Stimulated activated CD4-positive, alpha-beta T cell treated with anti-CD3 and anti-CD28 coated beads, Interleukin-12 subunit alpha, Interleukin-12 subunit beta, amount 100 ng/mL, for 4 hours (primary cell): ENCODE data around the gene RBM38.

Source experiments
- DNase-seq: peaks from one replicate; pipeline ENCODE4 v3.0.0-alpha.2; 2020

The RBM38 gene

DNA sequence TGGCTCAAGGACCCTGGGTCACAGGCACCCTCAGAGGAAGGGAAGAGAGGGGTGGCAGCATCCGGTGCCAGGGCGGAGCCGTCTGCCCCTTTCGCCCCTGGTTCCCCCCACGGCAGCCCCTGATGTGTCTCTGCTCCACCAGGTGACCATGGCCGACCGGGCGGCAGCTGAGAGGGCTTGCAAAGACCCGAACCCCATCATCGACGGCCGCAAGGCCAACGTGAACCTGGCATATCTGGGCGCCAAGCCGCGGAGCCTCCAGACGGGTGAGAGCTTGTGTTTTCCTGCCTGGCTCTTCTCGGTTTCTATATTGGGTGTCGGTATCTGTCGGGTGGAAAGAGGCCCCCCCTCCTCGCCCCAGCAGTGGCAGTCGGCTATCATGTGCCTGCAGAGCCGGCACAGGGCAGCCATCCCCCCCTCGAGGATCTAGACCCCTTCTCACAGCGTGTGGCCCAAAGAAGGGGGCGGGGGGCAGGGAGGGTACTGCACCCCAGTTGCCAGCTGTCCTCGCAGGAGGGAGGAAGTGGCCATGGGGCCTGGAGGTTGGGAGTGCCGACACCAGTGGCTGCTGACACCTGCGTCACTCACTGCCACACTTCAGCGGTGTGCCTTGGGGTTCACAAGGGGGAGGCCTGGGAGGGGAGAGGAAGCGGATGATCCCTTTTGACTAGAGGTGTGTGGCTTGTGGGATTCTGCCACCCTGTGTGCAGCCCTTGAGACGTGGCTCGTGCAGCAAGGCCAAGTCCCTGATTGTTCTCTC, 1.5 kb downstream of the RBM38 start:
- DNase-seq: peak; percentile 54

DNA sequence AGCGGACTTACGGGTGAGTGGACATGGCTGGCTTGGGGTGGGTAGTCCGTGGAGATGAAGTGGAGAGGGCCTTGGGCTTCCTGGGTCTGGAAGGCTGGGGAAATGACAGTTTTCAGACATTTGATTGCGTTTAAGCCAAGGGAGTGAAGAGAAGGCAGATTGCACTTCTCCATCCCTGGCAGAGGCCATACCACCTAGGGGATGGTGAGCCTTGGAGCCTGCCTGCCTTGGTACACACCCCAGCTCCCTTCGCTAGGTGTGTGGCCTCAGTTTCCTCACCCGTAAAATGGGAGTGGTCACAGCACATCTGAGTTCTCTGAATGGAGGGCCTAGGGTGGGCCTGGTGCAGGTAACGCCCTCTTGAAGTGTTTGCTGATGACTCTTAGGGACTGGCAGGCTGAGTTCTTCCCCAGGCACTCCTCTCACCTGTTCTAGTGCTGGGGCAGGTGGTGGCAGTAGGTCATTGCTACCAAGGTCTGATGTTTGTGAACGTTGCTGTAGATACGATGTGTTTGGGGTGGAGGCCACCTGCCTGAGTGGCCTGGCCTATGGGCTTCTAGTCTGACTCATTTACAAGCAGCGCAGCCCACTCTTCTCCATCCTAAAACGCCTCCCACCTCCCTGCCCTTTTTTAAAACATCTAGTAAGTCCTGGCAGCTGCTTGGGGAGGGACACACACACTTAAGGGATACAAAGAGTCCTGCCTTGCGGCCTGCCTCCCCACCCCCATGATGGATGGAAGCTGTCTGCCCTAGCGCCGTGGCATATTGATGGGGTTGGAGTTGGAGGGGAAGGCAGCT, 2.3 kb downstream of the RBM38 start:
- DNase-seq: no peak

DNA sequence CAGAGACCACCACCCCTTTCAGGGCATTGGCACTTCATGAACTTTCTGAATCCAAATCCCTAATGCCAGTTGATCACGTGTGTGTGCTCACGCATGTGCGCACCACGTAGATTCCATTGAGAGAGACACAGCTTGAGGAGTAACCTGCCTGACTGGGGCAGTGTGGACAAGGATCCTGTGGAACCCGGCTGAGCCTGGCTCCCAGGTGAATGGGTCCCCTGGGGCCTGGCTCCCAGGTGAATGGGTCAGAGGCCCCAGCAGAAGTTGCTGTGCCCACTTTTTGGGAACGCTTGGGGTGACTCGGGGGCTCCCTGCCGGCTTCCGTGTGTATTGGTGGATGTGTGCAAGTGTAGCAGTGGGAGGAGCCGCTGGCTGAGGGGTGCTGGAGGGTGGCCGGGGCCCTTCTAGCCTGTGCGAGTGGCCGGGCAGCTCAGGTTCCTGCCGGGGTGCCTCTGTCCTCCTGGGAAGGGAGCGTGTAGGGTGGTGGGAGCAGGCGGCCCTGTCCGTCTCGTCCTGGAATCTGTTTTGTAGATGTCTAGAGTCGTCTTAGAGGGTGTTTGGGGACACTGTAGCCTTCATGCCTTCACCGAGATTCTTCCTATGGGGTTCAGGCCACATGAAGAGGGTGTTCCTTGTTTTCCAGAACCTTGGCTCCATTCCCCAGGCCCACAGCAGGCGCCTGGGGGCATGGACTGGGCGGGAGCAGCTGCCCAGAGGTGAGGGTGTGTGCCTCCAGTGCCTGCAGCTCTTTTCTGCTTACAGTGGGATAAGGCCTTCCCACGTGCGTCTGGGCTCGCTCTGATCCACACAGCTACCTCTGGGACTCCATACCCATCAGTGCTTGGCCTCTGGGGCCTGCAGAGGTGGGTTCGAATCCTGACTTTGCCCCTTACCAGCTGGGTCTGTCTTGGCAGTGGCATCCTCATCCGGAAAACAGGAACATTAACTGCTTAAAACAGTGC, 3.2 kb downstream of the RBM38 start:
- no peak for DNase-seq

DNA sequence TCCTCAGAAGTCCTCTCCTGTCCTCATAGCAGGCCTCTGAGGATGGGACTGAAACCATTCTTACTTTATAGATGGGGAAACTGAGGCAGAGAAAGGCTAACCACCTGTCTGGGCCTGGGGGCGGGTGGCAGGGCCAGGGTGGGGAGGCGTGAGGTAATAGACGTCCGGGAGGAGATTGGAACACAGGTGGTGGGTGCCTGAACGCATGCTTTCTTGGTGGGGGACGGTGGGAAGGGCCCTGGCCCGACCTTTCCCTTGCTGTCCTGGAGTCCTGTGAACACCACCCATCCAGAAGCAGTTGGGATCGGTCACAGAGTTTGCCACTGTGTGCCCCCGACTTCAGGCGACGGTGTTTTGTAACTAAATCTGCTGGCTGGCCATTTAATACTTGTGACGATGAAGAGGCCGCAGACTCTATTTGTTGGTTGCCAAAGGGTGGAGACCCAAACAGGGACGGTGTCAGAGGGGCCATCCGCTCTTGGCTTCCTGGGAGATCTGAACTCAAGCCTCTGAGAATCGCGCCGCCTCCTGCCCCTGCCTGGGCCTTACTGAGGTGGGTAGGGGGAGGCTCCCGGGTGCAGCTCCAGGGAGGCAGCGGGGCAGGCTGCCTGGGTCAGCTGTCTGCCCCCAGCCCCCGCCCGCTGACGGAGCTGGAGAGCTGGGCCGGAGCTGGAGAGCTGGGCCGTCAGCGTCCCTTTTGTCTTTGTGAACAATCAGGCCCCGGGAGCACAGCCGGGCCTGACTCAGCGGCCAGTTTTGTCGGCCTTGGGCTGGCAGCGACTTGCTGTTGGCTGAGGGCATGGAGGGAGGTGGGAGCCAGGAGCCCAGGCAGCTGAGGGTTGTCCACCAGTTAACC, 4.1 kb downstream of the RBM38 start:
- no peak for DNase-seq

DNA sequence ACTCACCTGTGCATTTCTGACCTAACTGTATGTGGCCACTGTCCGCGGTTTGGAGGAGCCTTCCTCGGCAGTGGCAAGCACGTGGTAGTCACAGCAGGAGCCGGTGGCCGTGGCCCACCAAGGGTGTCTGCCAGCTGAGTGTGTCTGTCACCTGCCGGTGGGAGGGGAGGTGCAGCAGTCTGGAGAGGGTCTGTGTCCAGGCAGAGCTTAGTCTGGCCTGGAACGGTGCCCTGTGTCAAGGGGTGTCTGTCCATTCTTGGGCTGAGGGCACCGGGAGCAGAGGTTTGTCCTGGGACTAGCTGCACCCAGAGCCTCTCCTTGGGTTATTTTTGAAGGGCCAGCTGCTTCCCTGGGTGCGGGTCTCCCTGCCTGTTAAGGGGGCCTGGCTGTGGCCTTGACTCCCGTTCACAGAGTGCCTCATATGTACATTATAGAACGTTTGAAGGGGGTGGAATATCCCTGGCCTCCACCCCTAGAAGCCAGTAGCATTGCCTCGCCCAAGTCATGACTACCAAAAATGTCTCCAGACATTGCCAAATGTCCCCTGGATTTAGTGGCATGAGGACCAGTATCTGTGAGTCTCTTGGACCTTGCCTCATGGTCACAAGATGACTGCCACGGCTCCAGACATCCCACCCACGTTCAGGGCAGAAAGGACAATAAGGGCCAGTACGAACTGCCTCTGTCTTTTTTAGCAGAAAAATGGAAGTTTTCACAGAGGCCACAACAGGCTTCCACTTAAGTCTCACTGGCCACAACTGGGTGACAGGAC, 5.2 kb downstream of the RBM38 start:
- no peak for DNase-seq

DNA sequence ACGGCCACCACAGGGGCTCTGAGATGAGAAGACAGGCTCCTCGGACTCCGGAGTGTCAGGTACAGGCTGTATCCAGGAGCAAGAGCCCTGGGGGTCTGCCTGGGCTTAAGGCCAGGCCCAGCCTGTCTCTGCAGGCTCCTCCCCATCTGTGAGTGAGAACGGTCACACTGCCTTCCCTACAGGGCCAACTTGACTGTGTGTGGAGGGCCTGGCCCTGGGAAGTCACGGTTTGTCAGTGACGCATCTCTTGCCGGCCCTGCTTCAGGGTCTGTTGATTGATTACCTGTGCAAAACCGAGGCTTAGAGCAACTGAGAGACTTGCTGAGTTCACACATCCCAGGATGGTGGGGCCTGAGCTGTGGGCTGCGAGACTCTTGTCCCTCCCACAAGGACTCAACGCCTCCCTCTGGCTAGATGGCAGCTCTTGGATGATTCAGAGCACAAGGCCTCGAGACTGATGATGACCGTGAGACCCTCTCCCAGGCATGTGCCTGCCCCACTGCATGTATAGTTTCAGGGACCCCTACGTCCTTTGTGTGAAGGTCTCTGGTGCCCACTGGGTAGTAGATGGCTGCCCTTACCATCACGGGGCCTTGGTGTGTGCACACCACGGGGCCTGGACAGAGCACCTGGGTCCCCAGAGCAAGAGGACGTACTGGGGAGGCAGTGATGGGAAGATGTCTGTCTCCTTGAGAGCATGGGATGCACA, 5.9 kb downstream of the RBM38 start:
- no peak for DNase-seq

DNA sequence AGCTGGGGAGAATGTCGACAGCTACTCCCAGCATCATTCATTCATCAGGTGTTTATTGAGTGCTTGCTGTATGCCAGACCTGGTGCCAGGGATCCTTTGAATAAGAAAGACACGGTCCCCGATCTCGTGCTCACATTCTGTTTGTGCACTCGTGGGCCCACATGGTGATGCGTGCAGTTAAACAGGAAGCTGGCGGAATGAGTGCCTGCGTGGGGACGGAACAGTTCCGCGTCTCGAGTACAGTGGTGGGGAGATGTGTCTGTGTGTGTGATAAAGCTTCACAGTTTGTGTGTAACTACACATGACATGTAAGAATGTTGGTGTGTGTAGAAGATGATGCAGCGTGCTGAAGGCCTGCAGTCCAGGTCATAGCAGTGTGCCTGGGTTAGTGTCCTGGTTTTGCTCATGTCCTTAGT, 6.5 kb downstream of the RBM38 start:
- no peak for DNase-seq

DNA sequence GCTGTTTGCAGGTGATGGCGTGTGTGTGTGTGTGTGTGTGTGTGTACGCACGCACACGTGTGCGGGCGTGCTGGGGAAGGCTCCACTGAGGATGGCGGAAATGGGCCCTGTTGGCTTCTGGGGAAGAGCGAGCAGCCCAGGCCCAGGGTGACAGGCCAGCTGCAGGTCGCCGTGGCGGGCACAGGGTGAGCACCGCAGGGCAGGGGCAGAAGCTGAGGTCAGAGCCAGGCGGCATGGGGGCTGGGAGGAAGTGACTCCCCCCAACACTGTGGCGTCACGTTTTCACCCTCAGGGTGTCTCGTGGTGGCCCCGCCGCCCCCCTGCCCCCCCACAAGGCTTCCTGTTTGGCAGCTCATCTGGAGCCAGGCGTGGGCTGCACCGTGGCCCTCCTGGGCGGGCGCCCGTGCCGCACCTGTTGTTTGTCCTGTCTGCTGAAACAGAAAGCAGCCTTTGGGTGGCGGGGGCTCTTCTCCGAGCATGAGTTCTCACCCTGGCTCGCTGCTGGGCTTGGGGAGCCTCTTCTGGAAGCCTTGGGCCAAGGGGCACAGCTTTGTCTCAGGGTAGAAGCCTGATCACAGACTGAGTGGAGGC, 7.1 kb downstream of the RBM38 start:
- DNase-seq: peak; percentile 75

DNA sequence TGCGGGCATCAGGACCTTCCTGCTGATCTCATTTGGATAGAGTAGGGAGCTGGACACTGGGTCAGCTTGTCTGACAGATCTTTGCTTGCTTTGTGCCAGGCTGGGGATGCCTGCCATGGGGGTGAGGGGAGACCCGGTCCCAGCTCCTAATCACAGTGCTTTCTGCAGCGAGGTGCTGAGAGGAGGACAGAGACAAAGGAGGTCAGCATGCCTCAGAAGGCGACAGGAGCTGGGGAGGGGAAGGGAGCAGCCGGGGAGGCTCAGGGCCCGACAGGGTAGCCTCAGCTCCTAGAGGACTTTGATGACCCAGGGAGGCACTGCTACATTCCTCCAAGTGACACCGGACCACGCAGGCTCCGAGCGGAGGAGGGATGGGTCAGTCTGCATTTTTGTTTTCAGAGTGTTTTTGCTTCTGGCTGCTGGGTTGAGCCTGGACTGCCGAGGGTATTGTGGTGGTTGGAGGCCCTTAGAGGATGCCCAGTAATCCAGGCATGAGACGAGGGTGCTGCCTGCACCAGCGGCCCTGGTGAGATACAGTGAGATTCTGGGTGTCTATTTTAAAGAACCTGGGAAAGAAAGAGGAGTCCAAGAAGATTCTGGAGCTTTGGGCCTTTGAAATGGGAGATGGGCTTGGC, 7.8 kb downstream of the RBM38 start:
- no peak for DNase-seq

DNA sequence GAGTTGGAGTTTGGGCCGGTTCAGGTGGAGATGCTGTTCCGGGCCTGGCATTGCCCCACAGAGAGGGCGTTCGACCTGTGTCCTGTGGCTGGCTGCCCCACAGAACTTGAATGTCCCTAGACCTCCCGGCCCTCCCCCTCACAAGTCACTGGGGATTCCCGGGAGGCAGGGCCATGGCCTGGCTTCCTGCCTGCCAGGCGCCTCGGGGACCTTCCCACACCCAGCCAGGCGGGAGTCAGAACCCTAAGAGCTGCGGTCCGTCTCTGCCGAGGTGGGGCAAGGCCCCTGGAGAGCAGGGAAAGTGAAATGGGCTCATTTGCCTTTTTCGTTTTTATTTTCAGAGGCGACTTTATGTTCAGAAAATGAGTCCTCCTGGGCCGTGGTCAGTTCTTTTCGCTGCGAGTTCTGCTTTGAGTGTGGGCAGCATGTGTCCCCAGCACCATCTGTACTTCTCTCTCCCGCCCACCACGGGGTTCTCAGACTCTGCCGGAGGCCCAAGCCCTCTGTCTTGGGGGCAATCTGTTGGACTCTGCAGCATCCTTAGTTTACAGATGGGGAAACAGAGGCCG, 8.5 kb downstream of the RBM38 start:
- DNase-seq: peak; percentile 38

DNA sequence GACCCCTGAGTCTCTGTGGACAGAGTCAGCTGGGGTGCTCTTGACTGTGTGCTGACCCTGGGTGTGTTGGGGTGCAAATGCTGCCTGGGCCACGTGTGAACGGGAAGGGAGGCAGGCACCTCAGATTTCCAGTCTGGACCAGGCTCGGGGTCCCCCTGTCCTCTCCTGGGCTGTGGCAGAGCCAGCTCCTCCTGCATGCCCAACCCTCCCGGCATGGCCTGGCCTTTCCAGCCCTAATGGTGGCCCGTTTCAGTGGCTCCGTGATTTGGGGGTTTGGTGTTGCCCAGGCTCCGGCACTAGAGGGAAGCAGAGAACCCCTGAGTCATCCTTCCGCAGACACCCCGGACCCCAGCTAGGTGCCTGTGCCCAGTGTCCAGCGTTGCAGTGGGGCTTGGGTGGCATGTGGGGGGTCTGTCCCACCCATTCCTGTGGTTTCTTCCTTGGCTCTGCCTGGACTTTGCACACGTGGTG, 9.1 kb downstream of the RBM38 start:
- DNase-seq: no peak

DNA sequence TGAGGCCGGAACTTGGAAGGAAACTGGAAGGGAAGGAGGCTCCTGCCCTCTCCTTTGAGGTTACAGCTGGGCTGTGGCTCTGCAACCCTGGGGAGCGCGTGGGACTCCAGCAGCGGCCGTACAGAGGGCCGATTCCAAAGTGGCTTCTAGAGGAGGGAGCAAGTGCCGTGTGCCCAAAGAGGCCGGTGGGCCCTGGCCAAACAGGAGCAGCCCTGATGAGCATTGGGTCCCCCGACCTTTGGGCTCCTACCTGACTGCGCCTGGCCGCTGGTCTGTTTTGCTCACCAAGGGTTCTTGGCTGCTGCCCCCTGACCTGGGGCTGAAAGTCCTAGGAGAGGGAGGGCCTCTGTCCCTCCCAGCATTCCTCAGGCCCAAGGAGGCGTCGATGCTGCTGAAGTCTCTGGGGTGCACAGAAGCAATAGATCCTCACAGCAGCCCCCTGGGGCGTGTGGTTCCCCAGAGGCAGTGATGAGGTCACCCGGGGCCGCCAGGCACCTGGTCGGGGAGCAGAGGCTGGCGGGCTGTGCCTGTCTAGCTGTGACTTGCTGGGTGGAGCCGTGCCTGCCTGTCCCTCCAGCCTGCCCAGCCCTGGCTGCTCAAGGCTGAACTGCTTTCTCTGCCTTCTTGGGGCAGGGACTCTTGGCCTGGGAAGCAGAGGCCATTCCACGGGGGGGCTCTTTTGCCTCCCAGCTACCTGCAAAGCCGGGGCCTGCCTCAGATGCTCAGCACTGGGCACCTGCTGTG, 9.8 kb downstream of the RBM38 start:
- DNase-seq: no peak

DNA sequence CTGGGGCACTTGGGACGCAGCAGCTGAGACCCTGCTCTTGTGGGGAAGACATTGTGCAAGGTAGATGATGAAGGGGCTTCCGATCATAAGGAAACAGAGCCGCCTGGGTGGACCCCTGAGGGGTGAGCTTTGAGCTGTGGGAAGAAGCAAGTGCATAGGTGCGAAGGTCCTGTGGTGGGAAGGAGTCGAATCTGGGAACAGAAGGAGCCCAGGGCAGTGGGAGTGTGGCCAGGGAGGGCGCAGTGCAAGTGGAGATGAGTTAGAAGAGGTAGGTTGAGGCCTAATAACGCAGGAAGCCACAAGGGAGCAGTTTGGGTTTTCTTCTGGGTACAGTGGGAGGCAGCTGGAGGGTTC, 10.3 kb downstream of the RBM38 start:
- DNase-seq: no peak

DNA sequence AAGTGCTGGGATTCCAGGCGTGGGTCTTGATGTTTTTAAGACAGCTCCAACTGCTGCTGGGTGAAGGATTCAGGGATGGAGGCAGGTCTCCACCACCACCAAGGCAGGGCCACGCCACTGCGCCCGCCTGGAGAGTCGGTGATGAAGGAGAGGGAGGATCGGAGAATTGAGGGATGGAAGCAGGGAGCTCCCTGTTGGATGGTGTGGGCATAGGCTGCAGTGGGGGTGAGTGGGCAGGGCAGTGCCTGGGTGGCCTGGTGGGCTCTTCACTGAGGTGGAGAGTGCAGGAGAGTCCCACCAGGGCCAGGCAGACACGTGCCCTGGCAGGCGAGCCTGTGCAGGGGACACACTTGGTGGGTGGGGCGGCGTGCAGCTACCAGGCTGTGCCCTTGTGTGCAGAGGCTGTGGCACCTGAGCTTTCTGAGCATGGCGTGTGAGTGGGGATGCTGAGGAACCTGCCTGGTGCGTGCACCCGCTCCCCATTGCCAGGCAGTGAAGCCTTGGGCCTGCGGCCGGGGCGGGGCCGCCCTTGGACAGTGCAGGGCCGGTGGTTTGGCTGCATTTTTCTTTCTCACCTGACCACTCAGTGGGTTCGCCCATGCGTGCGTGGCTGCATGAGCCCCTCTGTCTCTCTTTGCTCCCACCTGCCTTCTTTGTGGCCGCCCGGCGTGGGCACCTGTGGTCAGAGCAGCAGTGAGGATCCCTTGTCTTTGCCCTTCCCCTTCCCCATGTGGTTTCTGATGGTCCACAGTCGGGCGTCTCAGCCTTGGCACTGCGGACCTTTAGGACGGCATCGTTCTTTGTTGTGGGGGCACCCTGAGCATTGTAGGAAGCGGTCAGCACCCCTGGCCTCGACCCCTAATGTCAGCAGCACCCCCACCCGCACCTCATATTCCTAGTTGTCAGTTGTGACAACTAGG, 11.3 kb downstream of the RBM38 start:
- no peak for DNase-seq

DNA sequence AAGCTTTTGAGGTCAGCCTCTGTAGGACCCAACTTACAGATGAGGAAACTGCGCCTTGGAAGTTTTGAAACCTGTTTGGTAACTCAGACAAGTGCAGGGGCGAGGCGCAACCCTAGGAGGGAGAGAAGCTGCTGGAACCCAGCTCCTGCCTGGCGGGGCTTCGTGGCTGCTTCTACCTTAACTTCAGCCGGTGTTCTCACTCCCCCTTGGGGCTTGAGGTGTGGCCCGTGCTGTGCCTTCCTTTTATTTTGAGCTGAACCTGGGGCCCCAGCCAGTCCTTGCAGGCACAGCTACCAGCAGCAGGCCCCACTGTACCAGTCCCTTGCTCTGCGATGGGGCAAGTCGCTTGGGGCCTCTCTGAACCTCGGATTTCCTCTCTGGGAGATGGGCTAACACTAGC, 12.0 kb downstream of the RBM38 start:
- DNase-seq: no peak

DNA sequence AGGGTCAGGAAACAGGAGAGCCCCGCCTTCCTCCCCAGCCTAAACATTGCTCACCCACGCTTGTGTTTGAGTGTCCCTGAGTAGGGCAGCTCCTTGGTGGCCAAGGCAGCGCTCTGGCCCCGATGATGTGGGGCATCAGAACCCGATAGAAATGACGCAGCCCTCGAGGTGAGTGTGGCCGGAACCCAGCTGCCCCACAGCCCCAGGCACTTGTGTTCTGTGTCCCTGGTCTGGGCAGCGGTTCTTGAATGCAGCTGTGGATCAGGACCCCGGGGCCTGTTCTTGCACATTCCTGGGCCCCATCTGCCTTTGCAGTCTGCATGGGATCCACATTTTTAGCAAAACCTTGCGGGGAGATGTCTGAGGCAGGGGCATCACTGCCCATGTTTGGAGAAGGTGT, 12.8 kb downstream of the RBM38 start:
- DNase-seq: no peak

DNA sequence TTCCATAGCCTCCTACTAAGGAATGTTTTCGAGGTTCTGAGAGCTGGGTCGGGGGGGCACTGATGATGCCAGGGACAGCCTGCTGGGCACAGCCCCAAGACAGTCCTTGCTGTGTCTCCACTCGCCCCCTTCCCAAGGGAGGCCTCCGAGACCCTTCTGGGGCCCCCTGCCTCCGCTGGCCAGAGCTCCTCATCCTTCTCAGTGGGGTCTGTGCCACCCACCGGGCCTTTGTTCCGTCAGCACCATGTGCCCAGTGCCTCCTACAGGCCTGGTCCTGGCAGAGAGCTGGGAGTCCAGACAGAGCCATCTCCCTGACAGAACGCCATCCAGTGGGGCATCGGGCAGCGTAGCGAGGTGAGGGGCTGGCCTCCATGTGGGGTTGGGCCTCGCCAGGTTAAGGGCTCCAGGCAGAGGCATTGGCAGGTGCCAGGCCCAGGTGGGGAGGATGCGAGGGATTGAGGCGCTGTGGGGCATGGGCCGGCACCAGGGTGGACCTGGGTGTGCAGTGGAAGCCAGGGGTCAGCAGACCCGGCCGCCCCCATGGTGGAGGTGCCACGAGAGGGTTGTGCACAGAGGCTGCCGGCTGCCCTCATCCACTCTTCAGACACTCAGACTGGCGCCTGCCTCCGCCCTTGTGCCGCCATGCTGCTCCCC, 13.3 kb downstream of the RBM38 start:
- no peak for DNase-seq
